Measurements from ENCODE around the gene SLC22A13. TPM values are rescaled to one million over a fixed set of nuclear protein-coding genes. Genes with fewer than 3 reads are reported as not detected.
"Not testable (repeated sequence)": the region's sequence is repeated elsewhere in the genome, so short reads cannot be mapped to it uniquely, and the experiment has no call there.

SLC22A13 gene
- total RNA-seq, 4 donors from 2014 or later, result 0.78 TPM; not detected in 3

GRCh38 chr3:38283810-38284755 lies 18.5 kb downstream of the SLC22A13 start:
- H3K9me3 ChIP-seq, result no peaks in the 10 kb centered on the region
- H3K27ac ChIP-seq, result no peak overlapping the region
- WGBS, 2 donors, result 65 to 69% methylated on average over 13 to 16 of the region's 16 CpGs
- H3K4me1 ChIP-seq, result no peaks in the 10 kb centered on the region
- H3K36me3 ChIP-seq, result peaks cover 0 to 2% (median 0%) of the 10 kb centered on the region in 3 donors
- TF ChIP-seq POLR2A (IDR thresholded peaks at IDR 0.05) (no peak), CTCF (IDR thresholded peaks at IDR 0.05) (no peak), EP300 (IDR thresholded peaks at IDR 0.05) (no peak)
- H3K4me3 ChIP-seq, result no peak overlapping the region
- no peaks in the 10 kb centered on the region for H3K27me3 ChIP-seq
- DNase-seq (ENCODE audit: low spot score in 2 of 2), result no peak

DNA sequence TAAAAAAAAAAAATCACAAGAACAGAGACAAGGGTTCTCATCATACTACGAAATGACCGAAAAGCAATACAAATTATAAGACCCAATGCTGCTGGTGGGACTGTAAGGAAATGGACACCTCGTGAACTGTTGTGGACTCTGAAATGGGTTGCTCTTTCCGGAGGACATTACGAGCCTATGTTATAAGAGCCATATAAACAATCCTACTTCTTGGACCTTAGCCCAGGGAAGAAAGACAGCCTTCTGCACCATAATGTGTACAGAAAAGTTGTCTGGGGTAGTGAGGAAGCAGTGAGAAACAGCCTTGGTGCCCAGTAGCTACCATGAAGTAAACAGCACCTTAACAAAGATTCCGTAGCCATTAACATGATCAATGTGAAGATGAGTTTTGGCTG lies 19.1 kb downstream of the SLC22A13 start:
- DNase-seq (ENCODE audit: low spot score in 2 of 2), result no peak
- WGBS, 2 donors, result 79 to 93% methylated on average over 6 of the region's 6 CpGs
- no peak for TF ChIP-seq POLR2A (IDR thresholded peaks at IDR 0.05)
- Histone ChIP-seq H3K4me3 (no peak overlapping the region), H3K9me3 (no peaks in the 10 kb centered on the region), H3K27ac (no peak overlapping the region), H3K27me3 (no peaks in the 10 kb centered on the region), H3K4me1 (no peaks in the 10 kb centered on the region), H3K36me3 (peaks cover 0 to 2% (median 0%) of the 10 kb centered on the region in 3 donors)

DNA sequence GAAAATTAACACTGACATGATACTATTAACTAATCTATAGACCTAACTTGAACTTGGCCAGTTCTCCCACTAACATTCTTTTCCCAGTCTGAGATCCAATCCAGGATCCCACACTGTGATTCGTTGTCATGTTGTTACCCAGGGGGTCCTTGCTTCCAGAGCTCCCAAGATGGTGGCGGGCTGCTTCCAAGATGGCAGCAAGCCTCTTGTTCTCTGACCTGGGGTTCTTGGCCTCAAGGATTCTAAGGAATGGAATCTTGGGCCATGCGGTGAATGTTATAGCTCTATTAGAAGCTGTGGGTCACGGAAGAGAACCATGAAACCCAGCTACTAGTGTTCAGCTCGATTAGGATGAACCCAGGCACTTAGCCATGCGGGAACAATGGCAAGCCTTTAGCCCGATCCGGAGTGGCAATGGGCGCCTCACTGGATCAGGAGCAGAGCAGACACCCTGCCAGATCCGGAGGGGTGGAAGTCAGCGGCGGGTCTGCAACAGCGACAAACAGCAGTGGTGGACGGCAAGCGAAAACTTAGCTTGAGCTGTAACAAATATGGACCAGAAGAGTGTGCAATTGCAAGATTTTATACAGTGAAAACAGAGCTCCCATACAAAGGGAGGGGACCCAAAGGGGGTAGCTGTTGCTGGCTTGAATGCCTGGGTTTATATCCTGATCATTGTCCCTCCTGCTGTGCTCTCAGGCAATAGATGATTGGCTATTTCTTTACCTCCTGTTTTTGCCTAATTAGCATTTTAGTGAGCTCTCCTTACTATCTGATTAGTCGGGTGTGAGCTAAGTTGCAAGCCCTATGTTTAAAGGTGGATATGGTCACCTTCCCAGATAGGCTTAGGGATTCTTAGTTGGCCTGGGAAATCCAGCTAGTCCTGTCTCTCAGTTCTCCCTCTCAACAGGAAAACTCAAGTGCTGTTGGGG lies 23.9 kb downstream of the SLC22A13 start:
- DNase-seq (ENCODE audit: low spot score in 2 of 2); H3K4me1 ChIP-seq; H3K27ac ChIP-seq; H3K36me3 ChIP-seq; H3K4me3 ChIP-seq; H3K9me3 ChIP-seq; H3K27me3 ChIP-seq: not testable (repeated sequence)
- 90 to 92% methylated on average over 16 of the region's 16 CpGs for WGBS, 2 donors

GRCh38 chr3:38297053-38297452 lies 31.4 kb downstream of the SLC22A13 start:
- not testable (repeated sequence) for H3K9me3 ChIP-seq

GRCh38 chr3:38297537-38297936 lies 31.9 kb downstream of the SLC22A13 start:
- Histone ChIP-seq H3K9me3 (no peaks in the 10 kb centered on the region), H3K4me3 (no peak overlapping the region), H3K4me1 (no peaks in the 10 kb centered on the region), H3K36me3 (no peaks in the 10 kb centered on the region), H3K27ac (no peak overlapping the region), H3K27me3 (no peaks in the 10 kb centered on the region)
- no peak for DNase-seq (ENCODE audit: low spot score in 2 of 2)
- TF ChIP-seq POLR2A (IDR thresholded peaks at IDR 0.05) (no peak), CTCF (IDR thresholded peaks at IDR 0.05) (no peak), EP300 (IDR thresholded peaks at IDR 0.05) (no peak)

More at GRCh38 chr3:38297053-38297452, 31.4 kb downstream of the SLC22A13 start:
- H3K4me3 ChIP-seq; H3K36me3 ChIP-seq; H3K27ac ChIP-seq; H3K4me1 ChIP-seq; H3K27me3 ChIP-seq; DNase-seq (ENCODE audit: low spot score in 2 of 2): not testable (repeated sequence)
- WGBS, 2 donors, result 75 to 76% methylated on average over 4 of the region's 4 CpGs

- Histone ChIP-seq H3K4me3 (no peak overlapping the region), H3K4me1 (no peaks in the 10 kb centered on the region), H3K27ac (no peak overlapping the region), H3K36me3 (no peaks in the 10 kb centered on the region), H3K9me3 (no peaks in the 10 kb centered on the region), H3K27me3 (no peaks in the 10 kb centered on the region)
- TF ChIP-seq CTCF (IDR thresholded peaks at IDR 0.05), result peak; percentile 11 to 36 (median 26)
- no peak for TF ChIP-seq EP300 (IDR thresholded peaks at IDR 0.05)
- no peak for TF ChIP-seq POLR2A (IDR thresholded peaks at IDR 0.05)
- WGBS, 2 donors, result 79 to 84% methylated on average over 5 of the region's 5 CpGs
- DNase-seq (ENCODE audit: low spot score in 2 of 2), result no peak
These were observed 32.5 kb downstream of the SLC22A13 start for GRCh38 chr3:38297947-38298711.
